ENCODE results near the gene LBR. TPM values are rescaled to one million over a fixed set of nuclear protein-coding genes. Genes with fewer than 3 reads are reported as not detected.

LBR gene
- total and polyA plus RNA-seq, 4 donors = 14.3 to 201 (median 22.6) TPM

GRCh38 chr1:225380691-225381090, 47.1 kb downstream of the LBR start:
- WGBS = 37% methylated on average over 1 of the region's 1 CpG

DNA sequence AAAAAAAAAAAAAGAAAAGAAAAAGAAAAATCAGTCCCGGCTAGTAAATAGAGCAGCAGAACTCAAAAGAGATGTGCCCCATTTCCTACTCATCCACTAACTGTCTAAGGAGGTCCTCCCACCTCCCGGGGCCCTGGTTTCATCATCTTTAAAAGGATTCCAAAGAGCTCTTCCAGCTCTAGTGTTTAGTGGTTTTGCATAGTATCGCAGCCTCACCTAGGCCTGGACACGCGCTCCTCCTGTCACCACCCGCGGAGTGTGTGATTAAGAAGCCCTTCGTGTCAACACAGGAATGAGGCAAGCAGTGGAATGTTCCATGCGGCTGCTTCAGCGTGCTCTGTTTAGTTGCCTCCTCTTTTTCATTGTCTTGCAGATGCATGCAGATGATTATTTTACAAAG, 49.0 kb downstream of the LBR start:
- Histone ChIP-seq H3K9ac (ENCODE audit: low read depth in 1 of 2, low read length in 2 of 2) (no peak overlapping the region), H3K27ac (ENCODE audit: low read depth in 1 of 2, low read length in 2 of 2) (no peak overlapping the region), H3K27me3 (ENCODE audit: control insufficient read depth in 4 of 4, insufficient read depth in 4 of 4, low read length in 3 of 4) (no peaks in the 10 kb centered on the region), H3K9me3 (ENCODE audit: control insufficient read depth in 4 of 4, low read length in 3 of 4) (no peaks in the 10 kb centered on the region), H3K4me1 (ENCODE audit: control insufficient read depth in 4 of 4, insufficient read depth in 4 of 4, low read length in 3 of 4) (peaks cover 0 to 10% (median 4%) of the 10 kb centered on the region in 4 donors), H3K36me3 (ENCODE audit: control insufficient read depth in 4 of 4, insufficient read depth in 3 of 4, low read depth in 1 of 4, low read length in 3 of 4) (no peaks in the 10 kb centered on the region), H3K4me3 (ENCODE audit: low read depth in 1 of 3, low read length in 3 of 3) (no peak overlapping the region)
- no peak for TF ChIP-seq FOXA1 (IDR thresholded peaks at IDR 0.05)
- TF ChIP-seq REST (IDR thresholded peaks at IDR 0.05) = no peak
- TF ChIP-seq CTCF (IDR thresholded peaks at IDR 0.05; ENCODE audit: low read depth, low read length, missing input control) = no peak
- no peak for TF ChIP-seq NR2F2 (IDR thresholded peaks at IDR 0.05)
- no peak for TF ChIP-seq SP1 (IDR thresholded peaks at IDR 0.05)
- no peak for TF ChIP-seq TAF1 (conservative IDR thresholded peaks at IDR 0.05)
- no peak for TF ChIP-seq FOXA2 (IDR thresholded peaks at IDR 0.05)
- TF ChIP-seq YY1 (IDR thresholded peaks at IDR 0.05) = no peak
- no peak for TF ChIP-seq HNF4A (conservative IDR thresholded peaks at IDR 0.05)
- TF ChIP-seq RAD21 (IDR thresholded peaks at IDR 0.05) = no peak
- TF ChIP-seq JUND (IDR thresholded peaks at IDR 0.05) = no peak
- TF ChIP-seq RXRA (IDR thresholded peaks at IDR 0.05) = no peak
- TF ChIP-seq EGR1 (IDR thresholded peaks at IDR 0.05; ENCODE audit: low read depth in 2 of 2) = no peak
- no peak for TF ChIP-seq HNF4G (IDR thresholded peaks at IDR 0.05)
- no peak for TF ChIP-seq ZBTB33 (IDR thresholded peaks at IDR 0.05)
- TF ChIP-seq, protein P1, sequence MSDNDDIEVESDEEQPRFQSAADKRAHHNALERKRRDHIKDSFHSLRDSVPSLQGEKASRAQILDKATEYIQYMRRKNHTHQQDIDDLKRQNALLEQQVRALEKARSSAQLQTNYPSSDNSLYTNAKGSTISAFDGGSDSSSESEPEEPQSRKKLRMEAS (IDR thresholded peaks at IDR 0.05) = no peak
- TF ChIP-seq ATF3 (IDR thresholded peaks at IDR 0.05) = no peak
- TF ChIP-seq GABPA (IDR thresholded peaks at IDR 0.05 in 1 of 2, conservative IDR thresholded peaks at IDR 0.05 in 1 of 2) = no peak
- 81% methylated on average over 10 of the region's 10 CpGs for WGBS
- DNase-seq (ENCODE audit: low spot score) = no peak

More at GRCh38 chr1:225380691-225381090, 47.1 kb downstream of the LBR start:
- Histone ChIP-seq H3K9me3 (ENCODE audit: control insufficient read depth in 4 of 4, low read length in 3 of 4) (no peaks in the 10 kb centered on the region), H3K9ac (ENCODE audit: low read depth in 1 of 2, low read length in 2 of 2) (no peak overlapping the region), H3K27me3 (ENCODE audit: control insufficient read depth in 4 of 4, insufficient read depth in 4 of 4, low read length in 3 of 4) (no peaks in the 10 kb centered on the region), H3K36me3 (ENCODE audit: control insufficient read depth in 4 of 4, insufficient read depth in 3 of 4, low read depth in 1 of 4, low read length in 3 of 4) (no peaks in the 10 kb centered on the region), H3K4me1 (ENCODE audit: control insufficient read depth in 4 of 4, insufficient read depth in 4 of 4, low read length in 3 of 4) (peaks cover 0 to 10% (median 4%) of the 10 kb centered on the region in 4 donors), H3K4me3 (ENCODE audit: low read depth in 1 of 3, low read length in 3 of 3) (no peak overlapping the region), H3K27ac (ENCODE audit: low read depth in 1 of 2, low read length in 2 of 2) (no peak overlapping the region)
- TF ChIP-seq HNF4A (conservative IDR thresholded peaks at IDR 0.05) (peak; percentile 33 to 44), FOXA2 (IDR thresholded peaks at IDR 0.05) (no peak), YY1 (IDR thresholded peaks at IDR 0.05) (peak; percentile 55)
- DNase-seq (ENCODE audit: low spot score) = no peak

Measured in liver (tissue), 9 donors.